GM19467 (cell line): ENCODE data around the gene PSMD2.

Experiments
- ATAC-seq: cut with Tn5 transposase; IDR thresholded peaks from one replicate; pipeline ENCODE4 v1.9.1; 2021; ENCODE audit warnings: mild to moderate bottlenecking, moderate library complexity; ENCODE audit not compliant: unreplicated experiment

PSMD2 gene

DNA sequence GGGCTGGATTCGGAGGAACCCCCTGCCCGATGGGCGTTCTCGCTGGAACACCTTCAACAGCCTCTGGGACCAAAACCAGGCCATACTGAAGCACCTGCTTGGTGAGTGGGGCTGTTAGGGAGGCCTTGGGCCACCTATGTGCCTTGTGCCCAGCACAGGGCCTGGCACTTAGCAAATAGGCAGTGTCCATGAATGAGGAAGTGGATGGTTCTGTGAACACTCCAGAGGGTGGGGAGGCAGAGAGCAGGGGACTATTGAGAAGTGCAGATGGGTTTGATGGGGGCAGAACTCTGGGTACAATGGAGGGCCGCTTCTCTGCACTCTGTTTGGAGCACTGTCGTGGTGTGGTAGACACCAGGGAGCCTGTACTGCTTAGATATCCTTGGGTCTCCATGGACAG is 21.7 kb upstream of the PSMD2 start:
- no peak for ATAC-seq

DNA sequence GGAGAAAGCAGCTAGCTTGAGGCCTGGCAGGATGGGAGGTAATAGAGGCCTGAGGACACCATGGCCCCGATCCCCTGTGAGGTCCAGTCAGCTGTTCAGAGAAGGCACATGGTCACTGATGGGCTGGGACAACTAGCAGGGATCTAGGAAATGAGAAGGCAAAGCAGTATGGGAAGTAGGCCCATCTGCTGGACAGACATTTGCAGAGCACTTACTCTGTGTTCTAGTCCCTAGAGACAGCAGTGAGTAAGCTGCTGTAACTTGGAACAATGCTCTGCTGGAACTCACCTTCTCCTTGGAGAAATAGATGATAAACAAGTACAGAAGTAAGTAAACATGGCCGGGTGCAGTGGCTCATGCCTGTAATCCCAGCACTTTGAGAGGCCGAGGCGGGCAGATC is 16.1 kb upstream of the PSMD2 start:
- ATAC-seq, result no peak

DNA sequence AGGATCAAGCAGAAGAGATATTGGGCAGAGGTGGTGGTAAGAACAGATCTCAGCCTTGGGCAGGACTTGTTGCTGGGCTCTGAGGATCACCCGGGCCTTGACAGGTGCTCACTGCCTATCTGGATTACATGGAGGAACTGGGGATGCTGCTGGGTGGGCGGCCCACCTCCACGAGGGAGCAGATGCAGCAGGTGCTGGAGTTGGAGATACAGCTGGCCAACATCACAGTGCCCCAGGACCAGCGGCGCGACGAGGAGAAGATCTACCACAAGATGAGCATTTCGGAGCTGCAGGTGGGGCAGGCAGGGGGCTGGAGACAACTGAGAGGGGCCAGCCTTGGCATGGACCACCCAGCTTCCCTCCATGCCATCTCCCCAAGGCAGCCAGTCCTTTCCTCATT is 15.4 kb upstream of the PSMD2 start:
- no peak for ATAC-seq

DNA sequence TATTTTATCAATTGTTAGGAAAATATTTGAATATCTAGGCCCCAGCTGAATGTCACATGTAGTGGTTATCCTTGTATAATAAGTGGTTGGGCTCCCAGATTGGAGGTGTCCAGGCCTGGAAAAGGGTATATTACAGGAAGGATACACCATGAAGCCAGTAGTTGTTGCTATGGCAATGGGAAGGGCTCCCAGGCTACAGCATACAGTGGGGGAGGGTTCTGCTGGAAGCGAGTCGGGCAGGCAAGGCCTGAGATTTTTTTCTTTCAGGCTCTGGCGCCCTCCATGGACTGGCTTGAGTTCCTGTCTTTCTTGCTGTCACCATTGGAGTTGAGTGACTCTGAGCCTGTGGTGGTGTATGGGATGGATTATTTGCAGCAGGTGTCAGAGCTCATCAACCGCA is 14.3 kb upstream of the PSMD2 start:
- no peak for ATAC-seq

DNA sequence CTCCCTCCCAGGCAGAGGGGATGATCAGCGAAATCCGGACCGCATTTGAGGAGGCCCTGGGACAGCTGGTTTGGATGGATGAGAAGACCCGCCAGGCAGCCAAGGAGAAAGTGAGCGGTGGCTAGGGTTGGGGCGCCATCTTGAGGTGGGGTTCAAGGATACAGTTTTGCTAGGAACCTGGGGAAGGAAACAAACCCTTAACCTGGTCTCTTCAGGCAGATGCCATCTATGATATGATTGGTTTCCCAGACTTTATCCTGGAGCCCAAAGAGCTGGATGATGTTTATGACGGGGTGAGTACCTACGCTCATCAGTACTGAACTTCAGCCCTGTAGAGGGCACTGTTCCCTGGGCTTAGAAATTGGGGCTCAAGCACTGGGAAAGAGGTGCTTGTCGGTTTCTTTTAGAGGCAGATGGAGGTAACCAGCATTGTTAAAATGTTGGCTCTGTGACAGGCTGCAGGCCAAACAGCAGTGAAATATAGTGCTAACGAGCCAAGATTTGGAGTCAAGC is 9.6 kb upstream of the PSMD2 start:
- ATAC-seq, result no peak

DNA sequence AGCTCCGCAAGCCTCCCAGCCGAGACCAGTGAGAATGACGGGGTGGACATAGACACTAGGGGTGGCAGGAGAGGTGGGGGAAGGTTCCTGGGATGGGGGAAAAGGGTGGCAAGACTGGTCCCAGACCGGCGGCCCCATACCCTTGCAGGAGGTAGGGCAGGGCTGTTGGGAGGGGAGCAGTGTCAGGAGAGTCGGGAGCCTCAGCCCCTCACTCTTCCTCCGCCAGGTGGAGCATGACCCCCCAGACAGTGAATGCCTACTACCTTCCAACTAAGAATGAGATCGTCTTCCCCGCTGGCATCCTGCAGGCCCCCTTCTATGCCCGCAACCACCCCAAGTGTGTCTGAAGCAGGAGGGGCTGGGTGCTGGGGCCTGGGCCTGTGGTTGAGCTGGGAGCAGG is 8.7 kb upstream of the PSMD2 start:
- no peak for ATAC-seq

DNA sequence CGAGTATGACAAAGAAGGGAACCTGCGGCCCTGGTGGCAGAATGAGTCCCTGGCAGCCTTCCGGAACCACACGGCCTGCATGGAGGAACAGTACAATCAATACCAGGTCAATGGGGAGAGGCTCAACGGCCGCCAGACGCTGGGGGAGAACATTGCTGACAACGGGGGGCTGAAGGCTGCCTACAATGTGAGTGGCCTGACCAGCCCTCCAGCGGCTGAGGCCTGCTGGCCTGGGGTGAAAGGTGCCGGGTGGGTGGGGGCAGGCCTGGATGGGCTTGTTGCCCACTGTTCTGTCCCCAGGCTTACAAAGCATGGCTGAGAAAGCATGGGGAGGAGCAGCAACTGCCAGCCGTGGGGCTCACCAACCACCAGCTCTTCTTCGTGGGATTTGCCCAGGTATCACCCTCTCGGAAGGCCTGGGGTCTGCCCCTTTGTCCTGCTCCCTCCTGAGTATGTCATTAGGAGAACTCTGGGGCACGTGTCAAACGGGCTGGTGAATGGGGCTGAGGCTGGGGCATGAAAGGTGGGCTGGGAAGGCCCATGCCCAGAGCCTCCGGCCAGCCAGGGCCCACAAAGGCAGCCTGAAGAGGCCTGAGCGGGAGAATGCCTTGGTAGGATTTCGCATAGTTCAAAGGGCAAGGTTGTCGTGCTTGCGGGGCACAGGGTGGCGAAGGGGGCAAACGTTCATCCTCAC is 7.8 kb upstream of the PSMD2 start:
- no peak for ATAC-seq

DNA sequence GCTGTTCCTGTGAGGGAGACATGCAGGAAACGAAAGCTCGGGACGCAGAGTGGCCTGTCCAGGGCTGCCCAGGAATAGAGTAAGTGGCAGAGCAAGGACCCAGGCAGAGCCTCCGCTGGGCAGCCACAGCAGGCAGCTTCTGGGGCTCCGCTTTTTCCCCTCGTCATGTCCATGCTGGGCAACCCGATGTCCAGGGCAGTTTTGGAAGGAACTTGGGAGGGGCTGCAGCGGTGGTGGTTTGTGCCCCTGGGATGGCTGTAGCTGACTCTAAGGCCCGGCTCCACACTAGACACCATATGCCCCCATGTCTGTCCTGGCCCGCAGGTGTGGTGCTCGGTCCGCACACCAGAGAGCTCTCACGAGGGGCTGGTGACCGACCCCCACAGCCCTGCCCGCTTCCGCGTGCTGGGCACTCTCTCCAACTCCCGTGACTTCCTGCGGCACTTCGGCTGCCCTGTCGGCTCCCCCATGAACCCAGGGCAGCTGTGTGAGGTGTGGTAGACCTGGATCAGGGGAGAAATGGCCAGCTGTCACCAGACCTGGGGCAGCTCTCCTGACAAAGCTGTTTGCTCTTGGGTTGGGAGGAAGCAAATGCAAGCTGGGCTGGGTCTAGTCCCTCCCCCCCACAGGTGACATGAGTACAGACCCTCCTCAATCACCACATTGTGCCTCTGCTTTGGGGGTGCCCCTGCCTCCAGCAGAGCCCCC is 7.1 kb upstream of the PSMD2 start:
- ATAC-seq, result no peak

DNA sequence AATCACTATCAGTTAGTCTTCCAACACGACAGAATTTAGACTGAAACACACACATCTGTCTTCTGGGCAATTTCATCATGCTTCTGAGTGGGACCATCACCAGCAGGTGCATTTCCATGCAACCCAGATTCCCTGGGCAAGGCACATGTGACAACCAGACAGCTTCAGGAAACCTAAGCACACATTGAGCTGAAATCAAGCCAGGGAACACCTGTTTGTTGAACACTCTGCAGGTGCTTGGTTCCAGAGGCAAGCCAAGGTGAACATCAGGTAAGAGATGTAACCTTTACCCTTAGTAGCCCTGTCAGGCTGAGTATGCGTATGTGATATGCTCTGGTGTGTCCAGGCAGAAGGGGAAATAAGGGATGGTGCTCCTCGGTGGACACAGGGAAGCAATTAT is 3.3 kb upstream of the PSMD2 start:
- no peak for ATAC-seq

DNA sequence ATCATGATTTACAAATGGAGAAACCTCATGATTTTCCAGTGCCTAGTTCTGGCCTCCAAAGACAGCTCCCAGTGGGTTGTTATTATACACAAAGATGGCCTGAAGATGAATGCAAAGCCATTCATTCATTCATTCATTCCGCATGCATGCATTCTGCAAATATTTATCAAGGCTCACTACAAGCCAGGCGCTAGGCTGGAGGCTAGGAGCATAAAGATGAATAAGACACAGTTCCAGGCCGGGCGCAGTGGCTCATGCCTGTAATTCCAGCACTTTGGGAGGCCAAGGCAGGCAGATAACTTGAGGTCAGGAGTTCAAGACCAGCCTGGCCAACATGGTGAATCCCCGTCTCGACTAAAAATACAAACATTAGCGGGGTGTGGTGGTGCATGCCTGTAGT is 2.4 kb upstream of the PSMD2 start:
- no peak for ATAC-seq

DNA sequence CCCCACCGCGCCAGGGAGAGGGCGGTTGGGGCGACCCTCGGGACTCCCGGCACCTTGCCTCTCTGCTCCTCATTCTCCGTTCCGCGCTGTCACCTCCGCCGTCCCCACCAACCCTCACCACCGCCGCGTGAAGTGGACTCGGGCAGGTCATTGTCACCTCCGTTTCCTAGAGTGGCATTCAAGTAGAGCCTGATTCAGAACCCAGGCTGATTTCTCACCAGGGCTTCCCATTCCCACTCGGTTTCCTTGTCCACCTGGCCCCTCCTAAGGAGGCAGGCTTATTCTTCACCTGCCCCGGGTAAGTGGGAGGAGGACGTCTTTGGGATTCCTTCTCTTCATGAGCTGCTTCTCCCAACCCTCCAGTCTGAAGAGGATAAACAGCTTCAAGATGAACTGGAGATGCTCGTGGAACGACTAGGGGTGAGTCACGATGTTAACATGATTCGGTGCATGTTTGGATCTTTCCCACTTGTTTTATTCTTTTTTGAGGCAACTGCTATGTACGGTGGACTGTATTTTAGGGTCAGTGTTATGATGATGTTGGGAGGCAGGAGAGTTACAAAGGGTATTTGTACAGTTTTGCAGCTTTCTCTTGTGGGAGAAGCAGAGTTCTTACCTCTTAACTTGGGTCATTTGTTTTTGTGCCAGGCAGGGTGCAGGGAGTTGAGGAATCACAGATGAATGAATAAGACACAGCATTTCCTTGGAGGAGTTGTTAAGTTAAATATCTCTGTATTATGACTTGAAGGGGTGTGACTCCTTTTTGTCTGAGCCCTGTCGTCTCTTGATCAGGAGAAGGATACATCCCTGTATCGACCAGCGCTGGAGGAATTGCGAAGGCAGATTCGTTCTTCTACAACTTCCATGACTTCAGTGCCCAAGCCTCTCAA is 692 bp downstream of the PSMD2 start:
- ATAC-seq, result no peak

DNA sequence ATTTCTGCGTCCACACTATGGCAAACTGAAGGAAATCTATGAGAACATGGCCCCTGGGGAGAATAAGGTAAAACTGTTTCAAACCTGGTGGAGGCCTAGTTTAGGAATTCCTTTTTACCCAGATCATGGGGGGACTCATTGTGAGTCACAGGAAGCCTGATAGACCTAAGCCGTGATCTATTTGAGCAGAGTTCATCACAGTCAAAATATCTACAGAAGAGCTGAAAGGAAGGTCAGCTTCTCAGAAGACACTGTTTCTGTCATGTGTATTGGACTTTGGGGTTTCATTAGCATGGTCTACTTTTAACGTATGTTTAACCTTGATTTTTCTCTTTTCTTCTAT is 1.3 kb downstream of the PSMD2 start:
- ATAC-seq, result no peak

DNA sequence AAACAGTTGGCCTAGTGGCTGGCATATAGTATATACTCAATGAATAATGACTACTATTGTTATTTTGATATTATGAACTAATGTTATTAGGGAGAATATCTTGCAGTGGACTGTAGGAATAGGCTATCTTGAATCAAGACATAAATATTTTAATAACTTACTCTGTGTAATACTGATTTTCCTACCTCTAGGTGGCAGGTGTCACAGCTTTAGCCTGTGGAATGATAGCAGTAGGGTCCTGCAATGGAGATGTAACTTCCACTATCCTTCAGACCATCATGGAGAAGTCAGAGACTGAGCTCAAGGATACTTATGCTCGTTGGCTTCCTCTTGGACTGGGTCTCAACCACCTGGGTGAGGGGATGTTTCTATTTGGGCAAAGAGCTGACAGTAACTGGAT is 6.5 kb downstream of the PSMD2 start:
- no peak for ATAC-seq

DNA sequence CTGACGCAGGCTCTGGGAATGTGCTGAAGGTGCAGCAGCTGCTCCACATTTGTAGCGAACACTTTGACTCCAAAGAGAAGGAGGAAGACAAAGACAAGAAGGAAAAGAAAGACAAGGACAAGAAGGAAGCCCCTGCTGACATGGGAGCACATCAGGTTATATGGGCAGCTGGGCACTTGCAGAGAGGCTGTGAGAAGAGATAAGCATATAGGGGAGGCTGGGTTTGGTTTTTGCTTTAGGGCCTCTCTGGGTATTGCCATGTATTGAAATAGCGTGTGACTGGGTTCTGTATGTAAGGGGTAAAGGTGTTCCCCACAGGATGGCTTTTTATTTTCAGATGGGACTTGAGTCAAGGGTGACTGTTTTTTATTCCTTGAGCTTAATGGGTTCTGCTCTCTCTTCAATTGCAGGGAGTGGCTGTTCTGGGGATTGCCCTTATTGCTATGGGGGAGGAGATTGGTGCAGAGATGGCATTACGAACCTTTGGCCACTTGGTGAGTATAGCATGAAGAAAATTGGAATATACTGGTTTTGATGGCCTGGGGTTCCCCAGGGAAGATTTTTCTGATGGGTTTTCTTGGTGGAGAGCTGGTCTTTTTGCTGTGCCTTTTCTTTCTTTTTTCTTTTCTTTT is 7.4 kb downstream of the PSMD2 start:
- no peak for ATAC-seq

DNA sequence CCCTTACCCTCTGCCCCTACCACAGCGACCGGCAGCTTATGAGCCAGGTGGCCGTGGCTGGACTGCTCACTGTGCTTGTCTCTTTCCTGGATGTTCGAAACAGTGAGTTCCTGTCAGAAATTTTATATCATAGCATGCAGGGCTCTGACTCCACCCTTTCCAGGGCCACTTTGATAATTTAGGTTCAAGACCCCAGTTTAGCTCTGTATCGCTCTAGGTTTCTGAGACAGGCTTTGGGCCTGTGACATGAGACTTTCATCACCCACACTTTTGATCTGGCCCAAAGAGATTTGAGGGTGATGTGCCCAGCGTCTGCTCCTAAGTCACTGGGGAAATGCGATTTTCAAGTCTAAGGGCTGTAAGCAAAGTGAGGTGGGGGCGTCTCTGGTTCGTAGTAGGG is 8.9 kb downstream of the PSMD2 start:
- no peak for ATAC-seq

DNA sequence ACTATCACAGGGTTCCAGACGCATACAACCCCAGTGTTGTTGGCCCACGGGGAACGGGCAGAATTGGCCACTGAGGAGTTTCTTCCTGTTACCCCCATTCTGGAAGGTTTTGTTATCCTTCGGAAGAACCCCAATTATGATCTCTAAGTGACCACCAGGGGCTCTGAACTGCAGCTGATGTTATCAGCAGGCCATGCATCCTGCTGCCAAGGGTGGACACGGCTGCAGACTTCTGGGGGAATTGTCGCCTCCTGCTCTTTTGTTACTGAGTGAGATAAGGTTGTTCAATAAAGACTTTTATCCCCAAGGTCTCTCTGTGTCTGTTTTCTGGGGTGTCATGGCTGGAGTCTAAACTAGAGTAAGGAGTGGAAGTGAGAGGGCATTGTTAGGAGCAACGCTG is 9.7 kb downstream of the PSMD2 start:
- ATAC-seq, result no peak

DNA sequence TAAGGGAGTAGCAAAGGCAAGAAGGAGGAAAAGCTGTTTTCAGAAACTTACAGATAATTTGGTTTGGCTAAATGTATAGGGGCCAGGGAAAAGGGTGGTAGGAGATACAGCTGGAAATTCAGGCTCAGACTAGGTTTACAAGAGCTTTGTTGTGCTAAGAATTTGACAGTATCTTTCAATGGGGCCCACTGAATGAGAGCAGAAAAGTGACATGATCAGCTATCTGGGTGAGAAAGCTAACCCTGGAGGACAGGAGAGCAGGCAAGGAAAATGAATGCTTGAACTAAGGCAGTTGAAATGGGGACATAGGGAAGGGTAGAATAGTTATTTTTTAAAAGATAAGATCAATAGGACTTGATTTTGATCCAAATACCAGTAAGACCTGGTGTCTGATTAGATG is 12.6 kb downstream of the PSMD2 start:
- ATAC-seq, result no peak

DNA sequence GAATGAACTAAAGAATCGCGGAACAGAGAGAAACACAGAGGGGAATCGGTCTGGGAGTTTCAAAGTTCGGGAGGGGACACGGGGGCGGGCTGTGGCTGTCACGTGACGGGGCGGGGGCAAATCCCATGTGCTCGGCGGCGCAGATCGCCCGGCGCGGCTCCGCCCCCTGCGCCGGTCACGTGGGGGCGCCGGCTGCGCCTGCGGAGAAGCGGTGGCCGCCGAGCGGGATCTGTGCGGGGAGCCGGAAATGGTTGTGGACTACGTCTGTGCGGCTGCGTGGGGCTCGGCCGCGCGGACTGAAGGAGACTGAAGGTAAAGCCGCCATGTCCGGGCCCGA is 15.3 kb downstream of the PSMD2 start, which contains the start of gene EIF4G1:
TSS of gene EIF4G1 (plus strand) at position 244 of the 337 bp plus-strand sequence. CDS start 1,191 bp downstream, outside the sequence.
- ATAC-seq, result peak; percentile 85

DNA sequence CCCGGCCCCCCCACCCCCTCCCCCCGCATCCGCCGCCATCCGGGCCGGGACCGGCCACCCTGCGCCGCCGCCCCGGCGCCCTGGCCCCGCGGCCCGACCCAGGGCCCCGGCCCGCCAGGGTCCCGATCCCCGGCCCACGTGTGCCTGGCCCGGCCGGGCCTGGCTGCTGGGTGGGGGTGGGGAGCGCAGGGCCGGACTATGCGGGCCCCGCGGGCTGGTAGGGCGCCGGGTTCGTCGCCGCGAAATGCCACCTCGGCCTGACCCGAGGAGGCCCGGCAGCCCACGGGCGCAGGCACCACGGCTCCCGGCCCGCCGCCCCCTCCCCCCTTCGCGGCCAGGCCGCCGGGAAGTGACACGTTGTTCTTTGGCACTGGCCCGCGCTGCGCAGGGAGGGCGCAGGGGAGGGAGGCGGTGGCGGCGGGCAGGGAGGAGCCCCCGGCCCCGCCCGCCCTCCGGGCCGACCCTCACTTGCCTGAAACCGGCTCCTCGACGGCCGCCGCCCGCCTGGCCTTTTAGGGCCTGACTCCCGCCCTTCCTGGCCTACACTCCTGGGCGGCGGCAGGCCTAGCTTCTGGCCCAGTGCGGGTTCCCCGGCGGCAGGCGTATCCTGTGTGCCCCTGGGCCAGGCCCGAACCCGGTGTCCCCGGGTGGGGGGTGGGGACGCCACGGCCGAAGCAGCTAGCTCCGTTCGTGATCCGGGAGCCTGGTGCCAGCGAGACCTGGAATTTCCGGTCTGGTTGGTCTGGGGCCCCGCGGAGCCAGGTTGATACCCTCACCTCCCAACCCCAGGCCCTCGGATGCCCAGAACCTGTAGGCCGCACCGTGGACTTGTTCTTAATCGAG is 15.9 kb downstream of the PSMD2 start:
- ATAC-seq, result peak; percentile 29

DNA sequence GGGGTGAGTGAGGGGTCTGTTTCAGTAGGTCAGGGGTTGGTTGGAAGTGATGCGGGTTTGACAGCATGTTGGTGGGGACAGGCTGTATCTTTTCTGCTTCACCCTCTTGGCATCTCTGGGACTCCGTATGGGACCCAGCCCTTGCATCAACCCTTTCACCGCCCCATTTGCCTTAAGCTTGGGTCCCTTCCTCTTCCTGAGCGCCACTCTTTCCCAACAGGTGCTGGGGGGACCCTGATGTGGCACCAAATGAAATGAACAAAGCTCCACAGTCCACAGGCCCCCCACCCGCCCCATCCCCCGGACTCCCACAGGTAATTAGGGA is 16.5 kb downstream of the PSMD2 start:
- ATAC-seq, result no peak
